Mucosa of descending colon (tissue), 3 donors: ENCODE results near the gene CDH4. TPM values are rescaled to one million over a fixed set of nuclear protein-coding genes. Genes with fewer than 3 reads are reported as not detected.
"Not testable (repeated sequence)": the region's sequence is repeated elsewhere in the genome, so short reads cannot be mapped to it uniquely, and the experiment has no call there.

ENCODE experiments used
- ATAC-seq: fragments of 200-7000 bp; cut with Tn5 transposase; one replicate; pipeline ENCODE4 v1.9.1; 2020; ENCODE audit warnings: mild to moderate bottlenecking, moderate library complexity
- DNase-seq, 3 donors: peaks; one replicate each; pipeline ENCODE4 v3.0.0-alpha.2; 2020
- H3K36me3 ChIP-seq: fragments of 200-600 bp; one replicate; pipeline ENCODE4 v1.8.0; 2021; ENCODE audit warnings: low read depth, mild to moderate bottlenecking
- H3K4me1 ChIP-seq: fragments of 200-600 bp; one replicate; pipeline ENCODE4 v1.8.0; 2021; ENCODE audit warnings: low read depth, mild to moderate bottlenecking
- H3K4me3 ChIP-seq: fragments of 200-600 bp; one replicate; pipeline ENCODE4 v1.8.0; 2021; ENCODE audit warnings: mild to moderate bottlenecking
- H3K9me3 ChIP-seq: fragments of 200-600 bp; one replicate; pipeline ENCODE4 v1.8.0; 2021; ENCODE audit warnings: mild to moderate bottlenecking
- CTCF ChIP-seq: fragments of 200-600 bp; IDR thresholded peaks from one replicate; pipeline ENCODE4 v1.8.0; 2022; ENCODE audit warnings: antibody characterized with exemption, mild to moderate bottlenecking
- intact Hi-C, 2 donors: fragments of 100-400 bp; cut with DNase I in 1 of 2; cut with micrococcal nuclease in 1 of 2; formaldehyde crosslinking; loops; one replicate each; pipeline versions ENCODE4 v1.11.0 to v1.11.1; 2022; cut with DNase I, micrococcal nuclease
- total RNA-seq, 3 donors: library from RNA; stranded (reverse); fragmentation: NEBNext Ultra II Directional in 2 of 3; extraction: Animal tissue kit (Norgen Biotek cat#: 25700) in 2 of 3; gene quantifications; one replicate each; pipeline versions ENCODE4 v1.2.1 to v1.2.4, GENCODE V29; 2021 to 2023
- donor health status: DM: no; HTN: no; CAD: no; lungs with moderate emphysema.
- donor health status: DM: no; HTN: no; CAD: no.
- donor health status: DM: no; HTN: yes; CAD: no.

CDH4 gene
- total RNA-seq, 3 donors from 2014 or later: 0.16 TPM; not detected in 2

DNA sequence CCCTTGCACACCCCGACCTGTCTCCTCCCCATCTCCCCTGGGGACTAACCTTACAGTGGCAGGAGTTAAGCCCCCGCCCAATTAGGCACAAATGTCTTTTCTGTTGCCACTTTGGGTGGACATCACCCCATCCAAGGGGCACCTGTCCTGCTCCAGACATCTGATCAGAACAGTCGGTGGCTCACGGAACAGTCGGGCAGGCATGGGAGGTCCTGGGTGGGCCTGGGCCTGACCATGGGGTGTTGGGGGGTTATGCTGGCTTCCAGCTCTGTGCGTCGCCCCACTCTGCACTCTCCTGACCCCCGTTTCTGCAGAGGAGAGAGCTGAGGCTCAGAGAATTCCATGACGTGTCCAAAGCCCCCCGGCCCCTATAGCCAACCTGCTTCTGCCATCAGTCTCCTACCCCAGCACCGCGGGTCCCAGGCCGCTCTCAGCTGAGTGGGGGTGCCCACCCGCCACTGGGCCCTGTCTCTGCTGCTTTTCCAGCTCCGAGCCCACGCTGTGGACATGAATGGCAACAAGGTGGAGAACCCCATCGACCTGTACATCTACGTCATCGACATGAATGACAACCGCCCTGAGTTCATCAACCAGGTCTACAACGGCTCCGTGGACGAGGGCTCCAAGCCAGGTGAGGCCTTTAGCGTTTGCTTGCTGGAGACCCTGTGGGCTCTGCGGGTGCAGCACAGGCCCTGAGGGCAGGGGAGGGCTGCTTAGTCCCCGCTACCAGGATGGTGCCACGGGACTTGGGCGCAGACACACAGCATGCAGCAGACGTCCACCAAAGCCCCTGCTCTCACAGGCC, 600.4 kb downstream of the CDH4 start:
- H3K4me3 ChIP-seq: no peak overlapping the region
- no peaks in the 10 kb centered on the region for H3K4me1 ChIP-seq
- ATAC-seq (no peak), DNase-seq (peak in 1 of 3 donors; percentile 25)
- no peaks in the 10 kb centered on the region for H3K9me3 ChIP-seq
- intact Hi-C loops: no loop called here
- no peaks in the 10 kb centered on the region for H3K36me3 ChIP-seq
- no peak for TF ChIP-seq CTCF

- ATAC-seq (no peak), DNase-seq (peak in 1 of 3 donors; percentile 36)
- Histone ChIP-seq H3K4me1 (no peaks in the 10 kb centered on the region), H3K9me3 (no peaks in the 10 kb centered on the region), H3K4me3 (no peak overlapping the region), H3K36me3 (no peaks in the 10 kb centered on the region)
- no peak for TF ChIP-seq CTCF
- intact Hi-C loops: no loop called here
Measured at GRCh38 chr20:61853073-61854005, 601.3 kb downstream of the CDH4 start.

DNA sequence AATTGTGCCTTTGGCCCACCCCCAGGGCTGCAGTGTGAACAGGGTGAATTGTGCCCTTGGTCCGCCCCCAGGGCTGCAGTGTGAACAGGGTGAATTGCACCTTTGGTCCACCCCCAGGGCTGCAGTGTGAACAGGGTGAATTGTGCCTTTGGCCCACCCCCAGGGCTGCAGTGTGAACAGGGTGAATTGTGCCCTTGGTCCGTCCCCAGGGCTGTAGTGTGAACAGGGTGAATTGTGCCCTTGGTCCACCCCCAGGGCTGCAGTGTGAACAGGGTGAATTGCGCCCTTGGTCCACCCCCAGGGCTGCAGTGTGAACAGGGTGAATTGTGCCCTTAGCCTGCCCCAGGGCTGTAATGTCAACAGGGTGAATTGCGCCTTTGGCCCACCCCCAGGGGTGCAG, 602.5 kb downstream of the CDH4 start:
- H3K36me3 ChIP-seq, ATAC-seq, H3K4me3 ChIP-seq, H3K4me1 ChIP-seq, H3K9me3 ChIP-seq, intact Hi-C loops: not testable (repeated sequence)
- DNase-seq: peak in 1 of 3 donors; percentile 8

DNA sequence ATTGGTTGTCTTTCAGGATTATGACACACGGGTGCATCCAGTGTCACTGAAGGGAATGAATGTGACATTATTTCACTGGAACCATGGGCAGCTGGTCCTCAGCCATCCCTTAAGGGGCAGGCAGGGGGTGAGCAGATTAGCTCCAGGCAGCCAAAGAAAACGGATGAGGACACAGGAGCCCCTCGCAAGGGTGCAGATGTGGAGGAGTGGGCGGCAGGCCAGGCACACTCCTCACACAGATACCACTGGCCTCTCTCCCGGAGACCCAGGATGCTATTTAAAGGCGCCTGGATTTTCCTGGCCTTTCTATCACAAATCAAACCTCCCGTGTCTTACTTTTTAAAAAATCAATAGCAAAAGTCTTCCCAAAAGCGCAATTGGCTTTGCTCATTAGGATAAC, 603.2 kb downstream of the CDH4 start:
- no peaks in the 10 kb centered on the region for H3K4me1 ChIP-seq
- no peaks in the 10 kb centered on the region for H3K9me3 ChIP-seq
- no peak for DNase-seq
- TF ChIP-seq CTCF: no peak
- intact Hi-C loops: no loop called here
- H3K4me3 ChIP-seq: no peak overlapping the region
- no peak for ATAC-seq
- no peaks in the 10 kb centered on the region for H3K36me3 ChIP-seq

DNA sequence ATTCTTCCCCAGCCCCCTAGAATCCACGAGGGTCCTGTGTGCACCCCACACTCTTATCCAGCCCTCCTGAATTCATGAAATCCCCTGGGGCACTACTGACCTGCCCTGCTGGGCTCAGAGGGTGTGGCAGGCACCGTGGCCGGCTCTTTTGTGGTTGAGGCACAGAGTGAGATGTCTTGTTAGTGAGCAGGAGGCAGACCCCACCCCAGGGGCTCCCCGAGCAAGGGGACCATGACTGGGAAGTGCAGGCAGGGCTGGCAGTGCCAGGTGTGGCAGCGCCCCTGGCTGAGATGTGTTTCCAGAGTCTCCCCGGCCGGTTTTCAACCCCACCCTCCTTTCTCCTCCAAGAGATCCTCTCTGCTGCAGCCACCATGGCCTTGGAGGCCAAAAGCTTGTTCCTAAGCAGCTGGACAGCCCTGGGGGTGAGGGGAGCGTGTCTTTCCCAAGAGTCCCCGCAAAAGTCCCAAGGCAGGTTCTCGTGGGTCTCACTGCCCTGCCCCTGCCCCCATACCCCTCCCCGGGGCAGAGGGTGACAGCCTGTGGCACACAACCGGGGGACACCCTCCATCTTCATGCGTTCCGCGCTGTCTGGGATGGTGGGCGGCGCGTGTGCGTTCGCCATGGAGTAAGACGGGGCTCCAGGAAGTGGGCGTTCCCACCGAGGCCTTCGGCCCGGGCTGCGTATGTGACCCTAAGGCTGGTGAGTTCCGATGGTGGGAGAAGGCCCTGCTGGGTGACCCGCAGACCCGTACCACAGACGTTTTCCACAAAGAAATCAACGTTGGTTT, 604.8 kb downstream of the CDH4 start:
- TF ChIP-seq CTCF: no peak
- ATAC-seq: no peak

More for the DNA sequence above, 604.8 kb downstream of the CDH4 start:
- H3K4me1 ChIP-seq: no peaks in the 10 kb centered on the region
- H3K4me3 ChIP-seq: no peak overlapping the region
- no peaks in the 10 kb centered on the region for H3K36me3 ChIP-seq
- peak in 1 of 3 donors; percentile 34 for DNase-seq
- intact Hi-C loops: no loop called here
- no peaks in the 10 kb centered on the region for H3K9me3 ChIP-seq
